Measurements from ENCODE around the gene MTMR6.

GRCh38 chr13:25207291-25207810 lies 79.9 kb downstream of the MTMR6 start:
- TF ChIP-seq EZH2 (IDR thresholded peaks at IDR 0.05; ENCODE audit: low read length) = no peak
- no peak for TF ChIP-seq CTCF (optimal IDR thresholded peaks at IDR 0.05 in 1 of 3, IDR thresholded peaks at IDR 0.05 in 1 of 3, conservative IDR thresholded peaks at IDR 0.05 in 1 of 3; ENCODE audit: extremely low read depth in 1 of 3, insufficient read depth in 2 of 3, low read length in 3 of 3)
